Naive thymus-derived CD8-positive, alpha-beta T cell (primary cell): ENCODE results near the gene DSTN. TPM values are rescaled to one million over a fixed set of nuclear protein-coding genes. Genes with fewer than 3 reads are reported as not detected.

Experiments
- ATAC-seq, 2 donors: fragments of 150-1000 bp; cut with Tn5 transposase in 1 of 2; sonication (Bioruptor Pico), chemical (Tn5 transposase) in 1 of 2; 1 replicate in 1 of 2; 2 replicates in 1 of 2; pipeline ENCODE4 v1.10.0; 2021; ENCODE audit warnings: mild to moderate bottlenecking in 2 of 2, moderate library complexity in 2 of 2
- POLR2A ChIA-PET: fragments of 350-600 bp; sonication (Branson Sonifier 250); formaldehyde crosslinking; loops from one replicate; lab custom pipeline; 2021; ENCODE audit warnings: antibody characterized with exemption; lab: Charles Lee
- DNase-seq, 10 donors: peaks; one replicate each; pipeline versions ENCODE4 v3.0.0 to v3.0.0-alpha.2; 2020 to 2022
- H3K27ac Mint-ChIP-seq, 10 donors: one replicate each; pipeline ENCODE4 v1.8.0; 2020 to 2022; ENCODE audit warnings: mild to moderate bottlenecking in 10 of 10, mixed read lengths in 10 of 10, moderate library complexity in 4 of 10, inconsistent platforms in 1 of 10
- H3K27me3 Mint-ChIP-seq, 5 donors: one replicate each; pipeline ENCODE4 v1.8.0; 2021 to 2022; ENCODE audit warnings: mixed read lengths in 5 of 5
- H3K36me3 Mint-ChIP-seq, 3 donors: one replicate each; pipeline ENCODE4 v1.8.0; 2020 to 2022; ENCODE audit warnings: mixed read lengths in 3 of 3, mild to moderate bottlenecking in 2 of 3, inconsistent platforms in 1 of 3
- H3K4me1 Mint-ChIP-seq, 4 donors: one replicate each; pipeline ENCODE4 v1.8.0; 2021 to 2022; ENCODE audit warnings: mixed read lengths in 4 of 4
- H3K4me3 Mint-ChIP-seq, 10 donors: one replicate each; pipeline ENCODE4 v1.8.0; 2020 to 2022; ENCODE audit warnings: mild to moderate bottlenecking in 10 of 10, mixed read lengths in 10 of 10, moderate library complexity in 6 of 10, inconsistent platforms in 1 of 10
- H3K9me3 Mint-ChIP-seq, 9 donors: one replicate each; pipeline ENCODE4 v1.8.0; 2020 to 2022; ENCODE audit warnings: mixed read lengths in 9 of 9, mild to moderate bottlenecking in 3 of 9, inconsistent platforms in 1 of 9, moderate library complexity in 1 of 9
- polyA plus RNA-seq, 3 donors: library from polyadenylated mRNA; unstranded; fragments of 300-500 nt; fragmentation: Illumina TruSeq; gene quantifications; one replicate each; pipeline ENCODE4 v1.2.3, GENCODE V29; 2021
- total RNA-seq, 8 experiments: library from RNA in 2 of 8; stranded (reverse) in 2 of 8; gene quantifications; one replicate each; pipeline ENCODE4 v1.2.3 and lab custom pipeline; 2021 to 2026

DSTN gene
- total and polyA plus RNA-seq, 5 experiments from 2014 or later, result 28.4 to 140 (median 75.1) TPM

- ATAC-seq (no peak), DNase-seq (no peak)
- POLR2A ChIA-PET, result no interaction called here
- Mint-ChIP-seq H3K27ac (peak overlapping the region in 1 of 10 donors; percentile 25), H3K27me3 (no peaks in the 10 kb centered on the region), H3K36me3 (peaks cover 0 to 21% (median 6%) of the 10 kb centered on the region in 3 donors), H3K4me3 (peak overlapping the region in 1 of 10 donors; percentile 45), H3K9me3 (no peaks in the 10 kb centered on the region), H3K4me1 (peaks cover 19 to 47% (median 33%) of the 10 kb centered on the region in 4 donors)
Measured at GRCh38 chr20:17589161-17589834, 19.4 kb downstream of the DSTN start.

- no peak for DNase-seq
- POLR2A ChIA-PET, result no interaction called here
- Mint-ChIP-seq H3K27me3 (no peaks in the 10 kb centered on the region), H3K4me1 (peaks cover 20 to 51% (median 37%) of the 10 kb centered on the region in 4 donors), H3K27ac (peak overlapping the region in 2 of 10 donors; percentile 1 to 24), H3K4me3 (no peak overlapping the region), H3K36me3 (peaks cover 0 to 18% (median 6%) of the 10 kb centered on the region in 3 donors), H3K9me3 (no peaks in the 10 kb centered on the region)
- no peak for ATAC-seq
Measured at GRCh38 chr20:17590245-17590644, 20.4 kb downstream of the DSTN start.

- DNase-seq (no peak), ATAC-seq (no peak)
- no peak overlapping the region for H3K4me3 Mint-ChIP-seq
- H3K4me1 Mint-ChIP-seq, result peaks cover 34 to 48% (median 42%) of the 10 kb centered on the region in 4 donors
- peaks cover 0 to 5% (median 0%) of the 10 kb centered on the region in 9 donors for H3K9me3 Mint-ChIP-seq
- peaks cover 0 to 18% (median 6%) of the 10 kb centered on the region in 3 donors for H3K36me3 Mint-ChIP-seq
- POLR2A ChIA-PET, result no interaction called here
- peak overlapping the region in 1 of 10 donors; percentile 5 for H3K27ac Mint-ChIP-seq
- H3K27me3 Mint-ChIP-seq, result no peaks in the 10 kb centered on the region
Measured at GRCh38 chr20:17593902-17594301, 24.0 kb downstream of the DSTN start.

- Mint-ChIP-seq H3K36me3 (peaks cover 0 to 18% (median 6%) of the 10 kb centered on the region in 3 donors), H3K27ac (peak overlapping the region in 1 of 10 donors; percentile 13), H3K27me3 (no peaks in the 10 kb centered on the region), H3K9me3 (peaks cover 0 to 5% (median 0%) of the 10 kb centered on the region in 9 donors), H3K4me3 (no peak overlapping the region), H3K4me1 (peaks cover 33 to 48% (median 40%) of the 10 kb centered on the region in 4 donors)
- no peak for ATAC-seq
- no peak for DNase-seq
- POLR2A ChIA-PET, result no interaction called here
Measured at GRCh38 chr20:17594443-17594842, 24.6 kb downstream of the DSTN start.

- no peak for ATAC-seq
- Mint-ChIP-seq H3K9me3 (peaks cover 0 to 5% (median 0%) of the 10 kb centered on the region in 9 donors), H3K27me3 (no peaks in the 10 kb centered on the region), H3K36me3 (peaks cover 3 to 22% (median 6%) of the 10 kb centered on the region in 3 donors), H3K4me3 (peak overlapping the region in 2 of 10 donors; percentile 9 to 17), H3K27ac (peak overlapping the region in 6 of 10 donors; percentile 2 to 60 (median 38)), H3K4me1 (peaks cover 29 to 48% (median 33%) of the 10 kb centered on the region in 4 donors)
- no peak for DNase-seq
- POLR2A ChIA-PET, result no interaction called here
Measured at GRCh38 chr20:17595856-17596255, 26.0 kb downstream of the DSTN start.

GRCh38 chr20:17598013-17598550 lies 28.2 kb downstream of the DSTN start:
- Mint-ChIP-seq H3K27ac (no peak overlapping the region), H3K4me3 (no peak overlapping the region), H3K9me3 (peaks cover 0 to 5% (median 0%) of the 10 kb centered on the region in 9 donors), H3K4me1 (peaks cover 22 to 41% (median 28%) of the 10 kb centered on the region in 4 donors), H3K36me3 (peaks cover 1 to 26% (median 9%) of the 10 kb centered on the region in 3 donors), H3K27me3 (no peaks in the 10 kb centered on the region)
- POLR2A ChIA-PET, result no interaction called here
- ATAC-seq, result no peak
- DNase-seq, result no peak

- Mint-ChIP-seq H3K27me3 (no peaks in the 10 kb centered on the region), H3K4me3 (no peak overlapping the region), H3K9me3 (peaks cover 0 to 5% (median 0%) of the 10 kb centered on the region in 9 donors), H3K36me3 (peaks cover 0 to 49% (median 18%) of the 10 kb centered on the region in 3 donors), H3K4me1 (peaks cover 3 to 8% (median 7%) of the 10 kb centered on the region in 4 donors), H3K27ac (peak overlapping the region in 3 of 10 donors; percentile 24 to 71 (median 38))
- no peak for ATAC-seq
- no peak for DNase-seq
- POLR2A ChIA-PET, result no interaction called here
Measured at GRCh38 chr20:17601957-17602356, 32.1 kb downstream of the DSTN start.

- no peak overlapping the region for H3K4me3 Mint-ChIP-seq
- H3K27me3 Mint-ChIP-seq, result no peaks in the 10 kb centered on the region
- H3K36me3 Mint-ChIP-seq, result peaks cover 0 to 50% (median 19%) of the 10 kb centered on the region in 3 donors
- peaks cover 3 to 8% (median 5%) of the 10 kb centered on the region in 4 donors for H3K4me1 Mint-ChIP-seq
- peaks cover 0 to 4% (median 0%) of the 10 kb centered on the region in 9 donors for H3K9me3 Mint-ChIP-seq
- H3K27ac Mint-ChIP-seq, result no peak overlapping the region
- no peak for DNase-seq
- ATAC-seq, result no peak
- POLR2A ChIA-PET, result no interaction called here
Measured at GRCh38 chr20:17602493-17602892, 32.6 kb downstream of the DSTN start.

- ATAC-seq, result no peak
- H3K4me1 Mint-ChIP-seq, result peaks cover 11 to 22% (median 14%) of the 10 kb centered on the region in 4 donors
- H3K4me3 Mint-ChIP-seq, result no peak overlapping the region
- H3K27ac Mint-ChIP-seq, result peak overlapping the region in 3 of 10 donors; percentile 21 to 55 (median 36)
- POLR2A ChIA-PET, result no interaction called here
- no peaks in the 10 kb centered on the region for H3K27me3 Mint-ChIP-seq
- DNase-seq, result no peak
- peaks cover 3 to 46% (median 26%) of the 10 kb centered on the region in 3 donors for H3K36me3 Mint-ChIP-seq
- no peaks in the 10 kb centered on the region for H3K9me3 Mint-ChIP-seq
Measured at GRCh38 chr20:17605131-17605660, 35.3 kb downstream of the DSTN start.

GRCh38 chr20:17606001-17606400 lies 36.1 kb downstream of the DSTN start:
- Mint-ChIP-seq H3K27me3 (no peaks in the 10 kb centered on the region), H3K4me3 (no peak overlapping the region), H3K27ac (peak overlapping the region in 1 of 10 donors; percentile 3), H3K4me1 (peaks cover 13 to 30% (median 21%) of the 10 kb centered on the region in 4 donors), H3K9me3 (no peaks in the 10 kb centered on the region), H3K36me3 (peaks cover 3 to 41% (median 22%) of the 10 kb centered on the region in 3 donors)
- ATAC-seq (no peak), DNase-seq (no peak)
- POLR2A ChIA-PET, result no interaction called here

- Mint-ChIP-seq H3K36me3 (peaks cover 3 to 22% (median 17%) of the 10 kb centered on the region in 3 donors), H3K27ac (peak overlapping the region; percentile 82 to 98 (median 94)), H3K27me3 (no peaks in the 10 kb centered on the region), H3K4me3 (peak overlapping the region in 6 of 10 donors; percentile 15 to 57 (median 46)), H3K4me1 (peaks cover 19 to 44% (median 42%) of the 10 kb centered on the region in 4 donors), H3K9me3 (no peaks in the 10 kb centered on the region)
- DNase-seq, result no peak
- no peak for ATAC-seq
- POLR2A ChIA-PET, result no interaction called here
Measured at GRCh38 chr20:17608701-17609497, 39.0 kb downstream of the DSTN start.

- Mint-ChIP-seq H3K27me3 (no peaks in the 10 kb centered on the region), H3K4me3 (peak overlapping the region in 9 of 10 donors; percentile 30 to 79 (median 70)), H3K36me3 (peaks cover 3 to 14% (median 14%) of the 10 kb centered on the region in 3 donors), H3K27ac (peak overlapping the region; percentile 82 to 98 (median 94)), H3K9me3 (no peaks in the 10 kb centered on the region), H3K4me1 (peaks cover 20 to 46% (median 42%) of the 10 kb centered on the region in 4 donors)
- DNase-seq (no peak), ATAC-seq (no peak)
- POLR2A ChIA-PET, result interaction anchor here (0.7 to 2.0 kb wide), 5 partner anchors 30 to 359 kb away, joined by 3 to 19 read pairs (median 4); partner anchors contain the start of genes DSTN, RRBP1 and SNX5
Measured at GRCh38 chr20:17609811-17610377, 40.0 kb downstream of the DSTN start.
